GM18505 (cell line): ENCODE data around the gene PTPRD.

Experiments used
- ATAC-seq: cut with Tn5 transposase; IDR thresholded peaks from one replicate; pipeline ENCODE4 v1.9.1; 2021; ENCODE audit not compliant: unreplicated experiment
- POLR2A ChIP-seq: IDR thresholded peaks from 4 replicates; pipeline ENCODE4 v1.6.1; 2011; ENCODE audit warnings: borderline replicate concordance; ENCODE audit not compliant: insufficient read depth, insufficient read length; ENCODE audit errors: extremely low read depth

The PTPRD gene

GRCh38 chr9:10268531-10269485 lies 344.0 kb downstream of the PTPRD start:
- TF ChIP-seq POLR2A, result no peak
- no peak for ATAC-seq

- no peak for ATAC-seq
- TF ChIP-seq POLR2A, result no peak
Observed at GRCh38 chr9:10265153-10265631, 347.6 kb downstream of the PTPRD start.

GRCh38 chr9:10260501-10260900 lies 352.3 kb downstream of the PTPRD start:
- TF ChIP-seq POLR2A, result no peak
- no peak for ATAC-seq

- no peak for ATAC-seq
- no peak for TF ChIP-seq POLR2A
Observed at GRCh38 chr9:10259668-10260067, 353.1 kb downstream of the PTPRD start.

GRCh38 chr9:10255758-10256157 lies 357.0 kb downstream of the PTPRD start:
- no peak for TF ChIP-seq POLR2A
- ATAC-seq, result no peak

- no peak for TF ChIP-seq POLR2A
- no peak for ATAC-seq
Observed at GRCh38 chr9:10254338-10254737, 358.5 kb downstream of the PTPRD start.

- no peak for TF ChIP-seq POLR2A
- no peak for ATAC-seq
Observed at GRCh38 chr9:10253341-10253740, 359.5 kb downstream of the PTPRD start.

- ATAC-seq, result no peak
- no peak for TF ChIP-seq POLR2A
Observed at GRCh38 chr9:10252174-10252573, 360.6 kb downstream of the PTPRD start.

GRCh38 chr9:10251490-10251889 lies 361.3 kb downstream of the PTPRD start:
- TF ChIP-seq POLR2A, result no peak
- no peak for ATAC-seq

- ATAC-seq, result no peak
- no peak for TF ChIP-seq POLR2A
Observed at GRCh38 chr9:10250219-10250618, 362.6 kb downstream of the PTPRD start.

GRCh38 chr9:10248890-10249289 lies 363.9 kb downstream of the PTPRD start:
- no peak for ATAC-seq
- TF ChIP-seq POLR2A, result no peak

- no peak for TF ChIP-seq POLR2A
- no peak for ATAC-seq
Observed at GRCh38 chr9:10242255-10242654, 370.5 kb downstream of the PTPRD start.

GRCh38 chr9:10238087-10238486 lies 374.7 kb downstream of the PTPRD start:
- ATAC-seq, result no peak
- no peak for TF ChIP-seq POLR2A

GRCh38 chr9:10237584-10237983 lies 375.2 kb downstream of the PTPRD start:
- no peak for ATAC-seq
- no peak for TF ChIP-seq POLR2A
